GM18873 (cell line): Measurements from ENCODE around the gene PRKAG3.
"Not testable (repeated sequence)": the region's sequence is repeated elsewhere in the genome, so short reads cannot be mapped to it uniquely, and the experiment has no call there.

Source experiments
- ATAC-seq: cut with Tn5 transposase; IDR thresholded peaks from one replicate; pipeline ENCODE4 v1.9.1; 2021; ENCODE audit warnings: mild to moderate bottlenecking, moderate library complexity, moderate number of reproducible peaks; ENCODE audit not compliant: unreplicated experiment, low FRiP score

PRKAG3 gene

GRCh38 chr2:218846963-218847362 is 15.4 kb upstream of the PRKAG3 start:
- not testable (repeated sequence) for ATAC-seq

GRCh38 chr2:218844334-218844733 is 12.7 kb upstream of the PRKAG3 start:
- ATAC-seq: not testable (repeated sequence)

DNA sequence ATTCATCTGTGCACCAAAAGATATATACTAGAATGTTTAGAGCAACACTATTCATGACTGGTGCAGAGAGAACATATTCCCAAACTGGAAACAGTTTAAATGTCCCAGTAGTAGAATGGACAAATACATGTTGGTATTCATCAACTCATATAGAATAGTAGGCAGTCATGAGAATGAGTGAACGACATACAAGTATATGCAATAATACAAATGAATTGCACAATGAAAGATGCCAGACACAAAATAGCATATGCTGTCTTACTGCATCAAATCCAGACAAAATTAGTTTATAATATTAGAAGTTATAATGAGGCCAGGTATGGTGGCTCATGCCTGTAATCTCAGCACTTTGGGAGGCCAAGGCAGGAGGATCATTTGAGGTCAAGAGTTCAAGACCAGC is 8.3 kb upstream of the PRKAG3 start:
- ATAC-seq: no peak

DNA sequence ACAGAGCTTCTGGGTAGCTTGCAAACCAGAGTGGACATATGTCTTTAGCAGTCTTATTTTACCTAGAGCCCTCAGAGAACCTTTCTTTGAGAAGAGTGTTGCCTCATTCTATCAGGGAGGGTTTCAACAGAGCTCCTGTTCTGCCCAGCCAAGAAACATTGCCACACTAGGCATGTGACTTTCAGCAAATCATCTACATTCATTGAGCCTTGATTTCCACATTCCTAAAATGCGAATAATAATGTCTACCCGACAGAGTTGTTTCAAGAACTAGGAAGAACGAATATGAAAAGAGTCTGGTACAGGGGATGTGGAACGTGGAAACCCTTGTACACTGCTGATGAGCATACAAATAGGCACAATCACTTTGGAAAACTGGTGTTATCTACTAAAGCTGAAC is 7.8 kb upstream of the PRKAG3 start:
- ATAC-seq: no peak

DNA sequence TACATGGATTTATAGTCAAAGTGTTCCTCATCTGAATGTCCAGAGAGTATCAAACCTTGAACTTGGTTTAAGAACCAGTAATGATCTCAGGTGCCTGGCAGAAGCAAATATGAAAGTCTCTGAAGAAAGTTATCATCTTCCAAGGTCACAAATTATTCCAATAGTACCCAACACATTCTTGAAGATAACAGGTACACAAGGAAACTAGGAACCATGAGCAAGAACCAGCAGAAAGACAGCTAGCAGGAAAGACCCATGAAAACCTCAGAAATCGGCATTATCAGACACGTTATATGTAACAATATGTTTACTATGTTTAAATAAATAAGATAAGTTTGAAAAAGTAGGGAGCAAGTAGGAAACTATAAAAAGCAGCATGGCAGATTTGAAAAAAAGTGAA is 5.9 kb upstream of the PRKAG3 start:
- ATAC-seq: no peak

DNA sequence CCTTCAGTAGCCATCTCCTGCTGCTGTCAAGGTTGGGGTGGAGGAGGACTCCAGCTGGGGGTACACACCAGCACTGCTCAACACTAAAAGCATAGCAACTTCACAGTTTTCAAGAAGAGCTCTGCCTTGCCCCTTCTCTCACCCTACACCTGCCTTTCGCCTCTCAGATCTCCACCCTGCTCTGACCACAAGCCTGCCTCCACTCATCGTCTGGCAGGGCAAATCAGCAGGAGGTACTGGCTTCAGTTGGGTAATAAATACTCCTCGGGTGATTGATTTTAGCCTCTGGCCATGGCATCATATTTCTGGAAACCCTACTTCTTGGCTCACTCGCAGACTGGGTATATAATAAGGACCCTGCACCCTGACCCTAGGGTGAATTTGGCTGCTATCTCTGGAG is 3.1 kb upstream of the PRKAG3 start:
- ATAC-seq: no peak

DNA sequence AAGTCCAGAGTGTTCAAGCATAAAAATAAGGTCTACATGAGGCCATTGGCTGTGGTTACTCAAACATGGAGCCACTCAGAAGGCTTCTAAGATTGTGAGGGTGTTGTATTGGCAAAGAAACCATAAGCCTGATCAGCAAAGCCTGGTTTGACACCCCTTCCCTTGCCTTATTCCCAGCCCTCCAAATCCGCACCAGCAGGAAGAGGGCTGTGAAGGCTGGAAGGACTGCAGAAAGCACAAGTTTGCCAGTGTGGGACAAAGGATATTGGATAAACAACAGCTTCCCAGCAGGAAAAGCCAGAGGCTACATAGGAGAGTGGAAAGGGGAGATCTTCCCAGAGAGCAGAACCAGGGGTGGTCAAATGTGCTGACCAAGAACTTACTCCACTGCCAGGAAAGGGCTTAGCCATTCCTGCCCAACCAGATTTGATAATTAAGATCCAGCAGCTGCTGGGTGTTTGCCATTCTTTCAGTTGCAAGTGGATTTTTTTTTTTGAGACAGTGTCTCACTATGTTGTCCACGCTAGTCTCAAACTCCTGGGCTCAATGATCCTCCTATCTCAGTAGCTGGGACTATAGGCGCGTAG is 1.5 kb upstream of the PRKAG3 start:
- no peak for ATAC-seq

DNA sequence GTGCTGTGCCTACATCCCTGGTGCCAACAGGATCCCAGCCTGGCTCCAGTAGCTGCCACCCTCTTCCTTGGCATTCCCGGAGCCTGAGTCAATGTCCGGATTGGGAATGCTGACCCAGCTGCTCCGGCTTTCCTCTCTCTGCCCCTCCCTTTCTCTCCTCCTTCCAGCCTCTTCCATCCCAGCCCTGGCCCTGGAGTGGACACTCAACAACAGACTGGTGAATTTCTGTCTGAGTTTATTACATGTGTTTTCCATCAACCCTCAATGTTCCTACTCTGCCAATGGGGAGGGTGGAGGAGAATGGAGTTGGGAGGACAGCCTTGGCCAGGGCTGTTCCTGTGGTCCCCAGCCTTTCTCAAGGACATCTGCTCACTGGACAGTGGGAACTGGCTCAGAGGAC is 917 bp upstream of the PRKAG3 start:
- no peak for ATAC-seq

DNA sequence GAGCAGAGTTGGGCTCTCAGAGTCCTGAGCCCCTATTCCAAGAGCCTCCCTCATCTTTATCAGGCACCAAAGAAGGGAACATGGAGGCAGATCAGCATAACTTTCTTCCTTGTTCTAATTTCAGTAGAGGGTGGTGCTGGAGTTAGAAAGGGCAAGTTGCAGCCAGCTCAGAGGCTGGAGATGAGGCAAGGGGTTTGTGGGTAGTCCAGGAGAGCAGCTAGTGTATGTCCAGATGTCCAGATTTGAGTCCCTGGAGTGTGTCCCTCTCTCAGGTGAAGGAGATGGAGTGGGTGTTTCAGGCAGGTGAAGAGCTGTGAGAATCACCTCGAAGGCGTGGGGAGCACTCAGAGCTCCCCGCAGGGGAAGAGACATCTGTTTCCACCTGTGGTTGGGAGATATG is 478 bp upstream of the PRKAG3 start:
- ATAC-seq: no peak

- no peak for ATAC-seq
These were observed 887 bp downstream of the PRKAG3 start for GRCh38 chr2:218830526-218831306.

GRCh38 chr2:218829868-218830451 is 1.6 kb downstream of the PRKAG3 start:
- ATAC-seq: no peak

DNA sequence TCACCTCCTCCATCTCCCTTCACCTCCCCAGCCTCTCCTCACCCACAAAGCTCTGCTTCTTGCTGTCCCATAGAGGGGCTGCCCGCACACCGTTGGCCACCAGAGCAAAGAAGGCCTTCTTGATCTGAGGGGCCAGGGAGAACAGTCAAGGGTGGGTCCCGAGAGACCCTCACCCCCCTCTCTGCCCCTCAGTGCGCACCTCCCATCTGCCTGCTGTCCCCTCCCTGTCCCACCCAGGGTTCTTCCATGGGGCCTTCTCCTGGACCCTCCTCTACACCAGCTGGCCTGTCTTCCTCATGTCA is 3.2 kb downstream of the PRKAG3 start:
- no peak for ATAC-seq

- ATAC-seq: no peak
These were observed 3.7 kb downstream of the PRKAG3 start for GRCh38 chr2:218827701-218828476.

- ATAC-seq: no peak
These were observed 4.8 kb downstream of the PRKAG3 start for GRCh38 chr2:218826791-218827190.

DNA sequence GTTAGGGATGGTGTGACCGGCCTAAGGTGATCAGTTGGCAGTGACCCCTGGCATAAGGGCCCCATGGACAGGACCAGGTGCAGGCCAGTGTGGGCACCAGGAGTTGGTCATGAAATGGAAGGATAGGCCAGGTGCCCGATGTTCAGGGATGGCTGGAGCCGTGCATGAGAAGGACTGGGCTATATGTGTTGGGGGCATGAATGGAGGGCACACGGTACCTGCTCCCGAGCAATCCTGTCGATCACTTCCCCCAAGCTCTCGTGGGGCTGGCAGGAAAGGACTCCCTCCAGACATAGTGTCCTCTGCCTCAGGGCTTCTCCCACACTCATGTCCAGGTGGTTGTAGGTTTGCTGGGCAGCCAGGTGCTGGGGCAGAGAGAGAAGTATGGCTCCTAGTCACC is 7.6 kb downstream of the PRKAG3 start:
- no peak for ATAC-seq

DNA sequence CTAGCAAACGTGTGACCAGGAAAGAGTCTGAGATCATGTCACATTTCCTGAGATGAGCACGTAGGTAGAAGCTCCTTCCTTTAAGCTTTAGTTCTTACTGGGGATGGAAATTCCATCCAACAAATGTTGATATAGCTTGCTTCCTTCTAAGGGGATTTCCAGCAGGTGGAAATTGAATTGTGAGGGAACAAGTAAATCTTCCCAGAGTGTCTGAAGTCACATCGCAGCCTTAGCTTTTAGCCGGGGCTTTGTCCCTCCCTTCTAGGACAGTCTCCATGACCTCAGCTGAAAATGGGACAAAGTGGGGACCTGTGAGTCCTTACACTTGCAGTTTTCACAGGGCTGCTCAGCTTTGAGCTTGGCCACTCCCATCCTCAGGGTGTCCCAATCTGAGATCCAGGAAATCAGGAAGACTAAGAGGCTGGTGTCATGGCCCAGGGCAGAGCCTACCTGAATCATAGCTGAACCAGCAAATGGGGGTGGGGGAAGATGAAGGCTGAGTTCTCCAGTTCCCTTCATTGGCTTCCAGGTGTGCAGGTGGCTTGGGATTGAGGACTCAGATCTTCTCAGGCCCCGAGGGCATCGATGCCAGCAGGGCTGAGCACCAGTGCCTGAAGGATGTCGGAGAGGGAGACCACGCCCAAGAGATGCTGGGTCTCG is 8.3 kb downstream of the PRKAG3 start:
- no peak for ATAC-seq

GRCh38 chr2:218822622-218823021 is 9.0 kb downstream of the PRKAG3 start:
- no peak for ATAC-seq

- no peak for ATAC-seq
These were observed 9.9 kb downstream of the PRKAG3 start for GRCh38 chr2:218821605-218822211.

GRCh38 chr2:218820746-218821369 is 10.7 kb downstream of the PRKAG3 start:
- no peak for ATAC-seq

DNA sequence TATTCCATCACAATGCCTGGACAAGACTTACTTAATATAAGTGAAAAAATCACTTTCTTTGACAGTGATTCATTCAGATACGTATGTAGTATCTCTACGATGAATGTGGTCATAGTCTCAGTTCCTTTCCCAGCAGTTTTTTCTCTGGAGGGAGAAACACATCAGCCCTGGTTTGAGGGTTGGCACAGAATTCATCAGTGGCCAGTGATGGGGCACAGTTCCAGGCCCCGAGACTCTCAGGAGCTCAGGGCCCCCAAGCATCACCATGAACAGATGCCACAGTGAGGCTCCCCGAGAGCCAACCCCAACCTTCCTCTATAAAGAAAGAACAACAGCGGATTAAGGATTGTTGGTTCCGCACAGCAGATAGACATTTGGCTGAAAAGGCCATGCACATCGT is 12.5 kb downstream of the PRKAG3 start:
- ATAC-seq: no peak
